A673 (cell line): ENCODE measurements around the gene MEAK7.

Experiments
- EZH2 ChIP-seq: fragments of 200-600 bp; sonication (generic); IDR thresholded peaks from 2 replicates; pipeline ENCODE4 v1.6.1; 2017; ENCODE audit warnings: borderline replicate concordance, low read depth, mild to moderate bottlenecking, mixed read lengths, antibody characterized with exemption, low read length; ENCODE audit not compliant: poor library complexity, severe bottlenecking
- TF ChIP-seq, protein P1 (sequence below): fragments of 300-800, 200-600 bp; sonication (generic); conservative IDR thresholded peaks from 2 replicates; pipeline ENCODE4 v1.5.1; 2017; ENCODE audit warnings: low read depth, mild to moderate bottlenecking, antibody characterized with exemption, low read length, moderate library complexity, mixed read lengths

DNA sequence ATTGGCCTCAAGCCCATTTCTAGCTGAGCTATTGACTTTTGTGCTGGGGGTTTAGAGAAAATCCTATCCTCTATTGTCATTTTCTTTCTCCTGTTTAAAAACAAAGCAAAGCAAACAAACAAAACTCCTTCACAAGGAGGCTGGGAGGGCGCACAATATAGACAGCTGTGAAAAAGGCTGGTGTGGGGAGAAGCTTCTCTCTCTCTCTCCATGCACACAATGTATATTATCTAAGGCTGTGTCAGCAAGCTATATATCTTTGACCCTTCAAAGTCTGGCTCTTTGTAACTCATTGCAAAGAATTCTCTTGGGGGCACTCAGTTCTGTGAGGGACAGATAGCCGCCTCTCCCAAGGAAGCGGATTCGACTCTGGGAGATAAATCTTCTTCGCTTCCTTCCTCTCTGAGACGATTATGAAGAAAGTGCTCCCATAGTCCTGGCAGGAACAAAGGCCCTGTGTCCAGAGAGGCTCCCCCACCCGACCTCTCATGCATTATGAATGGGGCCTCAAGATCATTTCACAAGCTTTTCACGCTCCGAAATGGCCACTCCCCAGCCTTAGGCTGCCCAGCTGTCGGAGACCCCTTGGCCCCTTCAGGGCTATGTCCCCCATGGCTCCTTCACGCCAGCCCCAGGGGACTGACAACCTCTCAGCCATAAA lies 33.2 kb upstream of the MEAK7 start:
- TF ChIP-seq, protein P1, sequence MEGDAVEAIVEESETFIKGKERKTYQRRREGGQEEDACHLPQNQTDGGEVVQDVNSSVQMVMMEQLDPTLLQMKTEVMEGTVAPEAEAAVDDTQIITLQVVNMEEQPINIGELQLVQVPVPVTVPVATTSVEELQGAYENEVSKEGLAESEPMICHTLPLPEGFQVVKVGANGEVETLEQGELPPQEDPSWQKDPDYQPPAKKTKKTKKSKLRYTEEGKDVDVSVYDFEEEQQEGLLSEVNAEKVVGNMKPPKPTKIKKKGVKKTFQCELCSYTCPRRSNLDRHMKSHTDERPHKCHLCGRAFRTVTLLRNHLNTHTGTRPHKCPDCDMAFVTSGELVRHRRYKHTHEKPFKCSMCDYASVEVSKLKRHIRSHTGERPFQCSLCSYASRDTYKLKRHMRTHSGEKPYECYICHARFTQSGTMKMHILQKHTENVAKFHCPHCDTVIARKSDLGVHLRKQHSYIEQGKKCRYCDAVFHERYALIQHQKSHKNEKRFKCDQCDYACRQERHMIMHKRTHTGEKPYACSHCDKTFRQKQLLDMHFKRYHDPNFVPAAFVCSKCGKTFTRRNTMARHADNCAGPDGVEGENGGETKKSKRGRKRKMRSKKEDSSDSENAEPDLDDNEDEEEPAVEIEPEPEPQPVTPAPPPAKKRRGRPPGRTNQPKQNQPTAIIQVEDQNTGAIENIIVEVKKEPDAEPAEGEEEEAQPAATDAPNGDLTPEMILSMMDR = no peak
- TF ChIP-seq EZH2 = no peak
